Measurements from ENCODE around the gene ASCL4. TPM values are rescaled to one million over a fixed set of nuclear protein-coding genes. Genes with fewer than 3 reads are reported as not detected.

ASCL4 gene
- total and polyA plus RNA-seq, 2 donors (not counting 1 experiment from before 2014, with no cell fraction given) = not detected

- peaks cover 2 to 86% of the 10 kb centered on the region in 2 experiments for H3K36me3 ChIP-seq (replicated peaks in 1 of 2; ENCODE audit: control extremely low read depth in 1 of 2, control insufficient read depth in 1 of 2, extremely low read depth in 1 of 2, insufficient read depth in 2 of 2, low read length in 1 of 2)
- intact Hi-C loops (cut with micrococcal nuclease) = no loop called here
- H2AFZ ChIP-seq (ENCODE audit: insufficient read depth, low read depth, low read length, poor library complexity, severe bottlenecking) = no peak overlapping the region
- WGBS (ENCODE audit: insufficient coverage) = 100% methylated on average over 2 of the region's 6 CpGs
- H3K4me1 Mint-ChIP-seq = peaks cover 3% of the 10 kb centered on the region
- TF ChIP-seq EZH2 (IDR thresholded peaks at IDR 0.05; ENCODE audit: borderline replicate concordance, insufficient read depth, low read depth, low read length, poor library complexity, severe bottlenecking) = no peak
- TF ChIP-seq CTCF (IDR thresholded peaks at IDR 0.05) = no peak
- ChIA-PET POLR2A (no interaction called here), CTCF (interaction anchor here (1.0 kb wide), 1 partner anchor 141 kb away, joined by 3 read pairs; no protein-coding TSS in a partner anchor)
- H3K9me3 Mint-ChIP-seq (ENCODE audit: insufficient read depth) = no peaks in the 10 kb centered on the region
- no peak overlapping the region for H3K4me3 Mint-ChIP-seq
- ATAC-seq (ENCODE audit: low read depth) = no peak
- no peak overlapping the region for H3K27ac Mint-ChIP-seq
- H4K20me1 ChIP-seq (ENCODE audit: control insufficient read depth, insufficient read depth, low read length, poor library complexity, severe bottlenecking) = peaks cover 37% of the 10 kb centered on the region
- H3K4me1 ChIP-seq (ENCODE audit: control insufficient read depth in 2 of 2, insufficient read depth in 2 of 2, low read length in 2 of 2) = peaks cover 8 to 10% of the 10 kb centered on the region in 2 donors
- H3K27me3 ChIP-seq (replicated peaks in 1 of 4; ENCODE audit: control extremely low read depth in 1 of 4, control insufficient read depth in 3 of 4, insufficient read depth in 4 of 4, low read length in 3 of 4) = no peaks in the 10 kb centered on the region
- H3K79me2 ChIP-seq (ENCODE audit: control insufficient read depth, insufficient read depth, low read length) = peaks cover 43% of the 10 kb centered on the region
- H3K27ac ChIP-seq (ENCODE audit: low read length in 2 of 2) = peak overlapping the region in 1 of 2 donors; percentile 53
- H3K9me3 ChIP-seq (ENCODE audit: control extremely low read depth in 1 of 3, control insufficient read depth in 2 of 3, insufficient read depth in 1 of 3, low read length in 2 of 3) = no peaks in the 10 kb centered on the region
- no peaks in the 10 kb centered on the region for H3K27me3 Mint-ChIP-seq
- H3K9ac ChIP-seq (ENCODE audit: low read length) = no peak overlapping the region
- H3K4me2 ChIP-seq (replicated peaks; ENCODE audit: low read depth, low read length, poor library complexity, severe bottlenecking) = no peak overlapping the region
- no peak for DNase-seq
- H3K4me3 ChIP-seq (ENCODE audit: control extremely low read depth in 1 of 5, extremely low read depth in 1 of 5, insufficient read depth in 1 of 5, low read depth in 2 of 5, low read length in 4 of 5) = no peak overlapping the region
Measured at GRCh38 chr12:107748472-107748871, 26.0 kb upstream of the ASCL4 start.

- H3K4me3 ChIP-seq (ENCODE audit: control extremely low read depth in 1 of 5, extremely low read depth in 1 of 5, insufficient read depth in 1 of 5, low read depth in 2 of 5, low read length in 4 of 5) = no peak overlapping the region
- DNase-seq (no peak), ATAC-seq (ENCODE audit: low read depth) (no peak)
- H3K4me1 Mint-ChIP-seq = peaks cover 2% of the 10 kb centered on the region
- H2AFZ ChIP-seq (ENCODE audit: insufficient read depth, low read depth, low read length, poor library complexity, severe bottlenecking) = no peak overlapping the region
- H3K4me2 ChIP-seq (replicated peaks; ENCODE audit: low read depth, low read length, poor library complexity, severe bottlenecking) = no peak overlapping the region
- intact Hi-C loops (cut with micrococcal nuclease) = no loop called here
- no peak overlapping the region for H3K27ac Mint-ChIP-seq
- no peaks in the 10 kb centered on the region for H3K9me3 ChIP-seq (ENCODE audit: control extremely low read depth in 1 of 3, control insufficient read depth in 2 of 3, insufficient read depth in 1 of 3, low read length in 2 of 3)
- H3K27me3 ChIP-seq (replicated peaks in 1 of 4; ENCODE audit: control extremely low read depth in 1 of 4, control insufficient read depth in 3 of 4, insufficient read depth in 4 of 4, low read length in 3 of 4) = no peaks in the 10 kb centered on the region
- peaks cover 43% of the 10 kb centered on the region for H3K79me2 ChIP-seq (ENCODE audit: control insufficient read depth, insufficient read depth, low read length)
- CTCF ChIA-PET = interaction anchor here (1.0 kb wide), 1 partner anchor 140 kb away, joined by 3 read pairs; no protein-coding TSS in a partner anchor
- no peak overlapping the region for H3K4me3 Mint-ChIP-seq
- peaks cover 8 to 10% of the 10 kb centered on the region in 2 donors for H3K4me1 ChIP-seq (ENCODE audit: control insufficient read depth in 2 of 2, insufficient read depth in 2 of 2, low read length in 2 of 2)
- peaks cover 37% of the 10 kb centered on the region for H4K20me1 ChIP-seq (ENCODE audit: control insufficient read depth, insufficient read depth, low read length, poor library complexity, severe bottlenecking)
- no peak for TF ChIP-seq CTCF (IDR thresholded peaks at IDR 0.05)
- no peak for TF ChIP-seq EZH2 (IDR thresholded peaks at IDR 0.05; ENCODE audit: borderline replicate concordance, insufficient read depth, low read depth, low read length, poor library complexity, severe bottlenecking)
- WGBS (ENCODE audit: insufficient coverage) = 100% methylated on average over 1 of the region's 1 CpG
- POLR2A ChIA-PET = no interaction called here
- no peak overlapping the region for H3K9ac ChIP-seq (ENCODE audit: low read length)
- peak overlapping the region in 1 of 2 donors; percentile 53 for H3K27ac ChIP-seq (ENCODE audit: low read length in 2 of 2)
- H3K9me3 Mint-ChIP-seq (ENCODE audit: insufficient read depth) = no peaks in the 10 kb centered on the region
- H3K27me3 Mint-ChIP-seq = no peaks in the 10 kb centered on the region
- H3K36me3 ChIP-seq (replicated peaks in 1 of 2; ENCODE audit: control extremely low read depth in 1 of 2, control insufficient read depth in 1 of 2, extremely low read depth in 1 of 2, insufficient read depth in 2 of 2, low read length in 1 of 2) = peaks cover 1 to 86% of the 10 kb centered on the region in 2 experiments
Measured at GRCh38 chr12:107749083-107749482, 25.4 kb upstream of the ASCL4 start.

Data from B cell (primary cell).